HEK293 (cell line): ENCODE data around the gene CD86.

Source experiments
- CTCF ChIA-PET: fragments of 350-600 bp; formaldehyde crosslinking; extraction: SDS; loops from one replicate; lab custom pipeline; 2021; ENCODE audit warnings: antibody characterized with exemption; lab: Yijun Ruan, JAX
- POLR2A ChIA-PET: fragments of 300-600 bp; formaldehyde crosslinking; extraction: SDS; loops from one replicate; lab custom pipeline; 2020; ENCODE audit warnings: antibody characterized with exemption, inconsistent platforms; lab: Yijun Ruan, JAX
- H3K27ac ChIP-seq: fragments of 200-500 bp; sonication (Bioruptor generic); 2 replicates; pipeline ENCODE4 v1.5.1; 2014; ENCODE audit warnings: low read depth, low read length, control low read depth, inconsistent platforms; ENCODE audit errors: extremely low read depth
- H3K36me3 ChIP-seq, 2 experiments: fragments of 200-500 bp in 1 of 2; sonication (Bioruptor generic) in 1 of 2; 1 replicate in 1 of 2; 2 replicates in 1 of 2; pipeline ENCODE4 v1.5.1; 2014 to 2017; ENCODE audit warnings: inconsistent platforms in 2 of 2, low read length in 2 of 2; ENCODE audit not compliant: control insufficient read depth in 2 of 2, insufficient read depth in 1 of 2
- H3K4me1 ChIP-seq: fragments of 200-500 bp; sonication (Bioruptor generic); 2 replicates; pipeline ENCODE4 v1.5.1; 2014; ENCODE audit warnings: mild to moderate bottlenecking, low read length, inconsistent platforms; ENCODE audit not compliant: control insufficient read depth, insufficient read depth
- H3K4me3 ChIP-seq: 2 replicates; pipeline ENCODE4 v1.5.1; 2011; ENCODE audit warnings: low read depth, mild to moderate bottlenecking, control low read depth, low read length, moderate library complexity
- H3K9me3 ChIP-seq: fragments of 200-500 bp; sonication (Bioruptor generic); 2 replicates; pipeline ENCODE4 v1.5.1; 2014; ENCODE audit warnings: low read depth, low read length, inconsistent platforms; ENCODE audit not compliant: control insufficient read depth, insufficient read depth
- INSM2 ChIP-seq: fragments of 450-650 bp; formaldehyde crosslinking; IDR thresholded peaks from 2 replicates; pipeline ENCODE4 v1.5.1; 2016; ENCODE audit warnings: missing biosample characterization, missing genetic modification characterization
- YY1 ChIP-seq: fragments of 450-650 bp; formaldehyde crosslinking; IDR thresholded peaks from 2 replicates; pipeline ENCODE4 v1.5.1; 2018; ENCODE audit warnings: missing biosample characterization, missing genetic modification characterization
- ZEB2 ChIP-seq: fragments of 450-650 bp; formaldehyde crosslinking; IDR thresholded peaks from 2 replicates; pipeline ENCODE4 v1.5.1; 2016; ENCODE audit warnings: missing biosample characterization, missing genetic modification characterization
- ZIC2 ChIP-seq: fragments of 450-650 bp; formaldehyde crosslinking; IDR thresholded peaks from 2 replicates; pipeline ENCODE4 v1.5.1; 2016; ENCODE audit warnings: missing biosample characterization, missing genetic modification characterization
- ZNF114 ChIP-seq: fragments of 450-650 bp; formaldehyde crosslinking; IDR thresholded peaks from 2 replicates; pipeline ENCODE4 v1.5.0; 2017; ENCODE audit warnings: missing biosample characterization, missing genetic modification characterization
- ZNF157 ChIP-seq: fragments of 450-650 bp; formaldehyde crosslinking; IDR thresholded peaks from 2 replicates; pipeline ENCODE4 v1.5.1; 2016; ENCODE audit warnings: missing biosample characterization, missing genetic modification characterization
- ZNF202 ChIP-seq: fragments of 450-650 bp; formaldehyde crosslinking; IDR thresholded peaks from 2 replicates; pipeline ENCODE4 v1.5.1; 2016; ENCODE audit warnings: missing biosample characterization, missing genetic modification characterization, borderline replicate concordance
- ZNF221 ChIP-seq: fragments of 450-650 bp; formaldehyde crosslinking; IDR thresholded peaks from 2 replicates; pipeline ENCODE4 v1.5.1; 2017; ENCODE audit warnings: missing biosample characterization, missing genetic modification characterization, borderline replicate concordance
- ZNF248 ChIP-seq: fragments of 450-650 bp; formaldehyde crosslinking; IDR thresholded peaks from 2 replicates; pipeline ENCODE4 v1.5.1; 2017; ENCODE audit warnings: missing biosample characterization, missing genetic modification characterization
- ZNF280D ChIP-seq: fragments of 450-650 bp; formaldehyde crosslinking; IDR thresholded peaks from 2 replicates; pipeline ENCODE4 v1.5.1; 2016; ENCODE audit warnings: missing biosample characterization, missing genetic modification characterization
- ZNF324 ChIP-seq: fragments of 450-650 bp; formaldehyde crosslinking; IDR thresholded peaks from 2 replicates; pipeline ENCODE4 v1.5.1; 2016; ENCODE audit warnings: missing biosample characterization, missing genetic modification characterization
- ZNF423 ChIP-seq: fragments of 450-650 bp; formaldehyde crosslinking; IDR thresholded peaks from 2 replicates; pipeline ENCODE4 v1.5.1; 2016; ENCODE audit warnings: missing biosample characterization, missing genetic modification characterization
- ZNF610 ChIP-seq: fragments of 450-650 bp; formaldehyde crosslinking; IDR thresholded peaks from 2 replicates; pipeline ENCODE4 v1.5.1; 2016; ENCODE audit warnings: missing biosample characterization, missing genetic modification characterization, borderline replicate concordance
- ZNF621 ChIP-seq: fragments of 450-650 bp; formaldehyde crosslinking; IDR thresholded peaks from 2 replicates; pipeline ENCODE4 v1.5.1; 2017; ENCODE audit warnings: missing biosample characterization, missing genetic modification characterization
- TF ChIP-seq, protein P1 (sequence below): fragments of 450-650 bp; formaldehyde crosslinking; IDR thresholded peaks from 2 replicates; pipeline ENCODE4 v1.5.1; 2016; ENCODE audit warnings: missing biosample characterization, missing genetic modification characterization
- TF ChIP-seq, protein P2 (sequence below): fragments of 450-650 bp; formaldehyde crosslinking; IDR thresholded peaks from 2 replicates; pipeline ENCODE4 v1.5.1; 2016; ENCODE audit warnings: missing biosample characterization, missing genetic modification characterization
- TF ChIP-seq, protein P3 (sequence below): fragments of 450-650 bp; formaldehyde crosslinking; IDR thresholded peaks from 2 replicates; pipeline ENCODE4 v1.5.1; 2016; ENCODE audit warnings: missing biosample characterization, missing genetic modification characterization

The CD86 gene

GRCh38 chr3:122103821-122104514, 48.8 kb downstream of the CD86 start:
- H3K4me1 ChIP-seq, result no peaks in the 10 kb centered on the region
- POLR2A ChIA-PET, result no interaction called here
- no peak overlapping the region for H3K4me3 ChIP-seq
- no peak overlapping the region for H3K27ac ChIP-seq
- H3K36me3 ChIP-seq, result no peaks in the 10 kb centered on the region
- CTCF ChIA-PET, result interaction anchor here (0.5 to 0.7 kb wide), 4 partner anchors 25 to 246 kb away, joined by 3 read pairs; no protein-coding TSS in a partner anchor
- TF ChIP-seq ZNF280D (tag by site-specific recombination) (no peak), ZNF610 (tag by site-specific recombination) (no peak), ZNF248 (tag by site-specific recombination) (no peak), YY1 (tag by site-specific recombination) (no peak), ZNF157 (tag by site-specific recombination) (no peak), ZNF114 (no peak), ZNF221 (tag by site-specific recombination) (no peak), ZNF324 (tag by site-specific recombination) (no peak), ZNF621 (tag by site-specific recombination) (no peak), ZNF202 (tag by site-specific recombination) (no peak), ZNF423 (tag by site-specific recombination) (no peak), INSM2 (tag by site-specific recombination) (no peak), ZIC2 (no peak), ZEB2 (no peak)
- TF ChIP-seq, protein P1, sequence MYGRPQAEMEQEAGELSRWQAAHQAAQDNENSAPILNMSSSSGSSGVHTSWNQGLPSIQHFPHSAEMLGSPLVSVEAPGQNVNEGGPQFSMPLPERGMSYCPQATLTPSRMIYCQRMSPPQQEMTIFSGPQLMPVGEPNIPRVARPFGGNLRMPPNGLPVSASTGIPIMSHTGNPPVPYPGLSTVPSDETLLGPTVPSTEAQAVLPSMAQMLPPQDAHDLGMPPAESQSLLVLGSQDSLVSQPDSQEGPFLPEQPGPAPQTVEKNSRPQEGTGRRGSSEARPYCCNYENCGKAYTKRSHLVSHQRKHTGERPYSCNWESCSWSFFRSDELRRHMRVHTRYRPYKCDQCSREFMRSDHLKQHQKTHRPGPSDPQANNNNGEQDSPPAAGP (tag by site-specific recombination), result no peak
- TF ChIP-seq, protein P2, sequence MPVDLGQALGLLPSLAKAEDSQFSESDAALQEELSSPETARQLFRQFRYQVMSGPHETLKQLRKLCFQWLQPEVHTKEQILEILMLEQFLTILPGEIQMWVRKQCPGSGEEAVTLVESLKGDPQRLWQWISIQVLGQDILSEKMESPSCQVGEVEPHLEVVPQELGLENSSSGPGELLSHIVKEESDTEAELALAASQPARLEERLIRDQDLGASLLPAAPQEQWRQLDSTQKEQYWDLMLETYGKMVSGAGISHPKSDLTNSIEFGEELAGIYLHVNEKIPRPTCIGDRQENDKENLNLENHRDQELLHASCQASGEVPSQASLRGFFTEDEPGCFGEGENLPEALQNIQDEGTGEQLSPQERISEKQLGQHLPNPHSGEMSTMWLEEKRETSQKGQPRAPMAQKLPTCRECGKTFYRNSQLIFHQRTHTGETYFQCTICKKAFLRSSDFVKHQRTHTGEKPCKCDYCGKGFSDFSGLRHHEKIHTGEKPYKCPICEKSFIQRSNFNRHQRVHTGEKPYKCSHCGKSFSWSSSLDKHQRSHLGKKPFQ, result no peak
- TF ChIP-seq, protein P3, sequence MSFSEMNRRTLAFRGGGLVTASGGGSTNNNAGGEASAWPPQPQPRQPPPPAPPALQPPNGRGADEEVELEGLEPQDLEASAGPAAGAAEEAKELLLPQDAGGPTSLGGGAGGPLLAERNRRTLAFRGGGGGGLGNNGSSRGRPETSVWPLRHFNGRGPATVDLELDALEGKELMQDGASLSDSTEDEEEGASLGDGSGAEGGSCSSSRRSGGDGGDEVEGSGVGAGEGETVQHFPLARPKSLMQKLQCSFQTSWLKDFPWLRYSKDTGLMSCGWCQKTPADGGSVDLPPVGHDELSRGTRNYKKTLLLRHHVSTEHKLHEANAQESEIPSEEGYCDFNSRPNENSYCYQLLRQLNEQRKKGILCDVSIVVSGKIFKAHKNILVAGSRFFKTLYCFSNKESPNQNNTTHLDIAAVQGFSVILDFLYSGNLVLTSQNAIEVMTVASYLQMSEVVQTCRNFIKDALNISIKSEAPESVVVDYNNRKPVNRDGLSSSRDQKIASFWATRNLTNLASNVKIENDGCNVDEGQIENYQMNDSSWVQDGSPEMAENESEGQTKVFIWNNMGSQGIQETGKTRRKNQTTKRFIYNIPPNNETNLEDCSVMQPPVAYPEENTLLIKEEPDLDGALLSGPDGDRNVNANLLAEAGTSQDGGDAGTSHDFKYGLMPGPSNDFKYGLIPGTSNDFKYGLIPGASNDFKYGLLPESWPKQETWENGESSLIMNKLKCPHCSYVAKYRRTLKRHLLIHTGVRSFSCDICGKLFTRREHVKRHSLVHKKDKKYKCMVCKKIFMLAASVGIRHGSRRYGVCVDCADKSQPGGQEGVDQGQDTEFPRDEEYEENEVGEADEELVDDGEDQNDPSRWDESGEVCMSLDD (tag by site-specific recombination), result no peak
- H3K9me3 ChIP-seq, result no peaks in the 10 kb centered on the region
